ENCODE results near the gene FOXA1.

Gene FOXA1

DNA sequence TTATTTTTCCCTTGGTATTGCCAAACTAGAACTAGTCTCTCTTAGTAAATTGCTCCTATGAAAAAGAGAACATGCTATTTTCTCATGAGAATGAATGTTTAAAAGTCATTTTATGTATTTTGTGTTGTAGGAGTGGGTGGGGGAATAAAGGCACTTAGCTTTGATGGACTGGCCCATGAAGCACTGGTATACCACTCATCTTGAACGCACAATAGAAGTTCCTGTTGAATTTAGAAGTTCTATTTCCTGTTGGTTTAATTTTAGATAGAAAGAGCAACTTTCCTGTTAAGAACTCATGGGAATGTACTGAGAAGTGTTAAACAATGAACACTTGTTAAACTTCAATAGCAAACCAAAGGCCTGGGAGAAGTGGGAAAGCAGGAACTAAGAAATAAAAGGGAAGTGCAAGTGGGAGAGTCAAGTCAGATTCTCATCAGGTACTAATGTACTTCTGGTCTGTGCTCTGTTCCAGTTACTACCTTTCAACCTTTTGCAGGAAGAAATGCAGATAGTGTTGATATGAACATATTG lies 23.5 kb upstream of the FOXA1 start:
- no peak overlapping the region for H3K4me3 ChIP-seq (ENCODE audit: low read length)
- H3K27me3 ChIP-seq (ENCODE audit: control insufficient read depth, insufficient read depth, low read length) = peaks cover 33% of the 10 kb centered on the region
- no peaks in the 10 kb centered on the region for H3K4me1 ChIP-seq (ENCODE audit: control insufficient read depth, low read depth, low read length)
- no peak overlapping the region for H3K27ac ChIP-seq (ENCODE audit: low read length)
- peaks cover 13% of the 10 kb centered on the region for H3K9me3 ChIP-seq (ENCODE audit: control insufficient read depth, low read depth, low read length)
- H3K9ac ChIP-seq (ENCODE audit: low read length) = no peak overlapping the region
- no peaks in the 10 kb centered on the region for H3K36me3 ChIP-seq (ENCODE audit: control insufficient read depth, low read depth, low read length)

DNA sequence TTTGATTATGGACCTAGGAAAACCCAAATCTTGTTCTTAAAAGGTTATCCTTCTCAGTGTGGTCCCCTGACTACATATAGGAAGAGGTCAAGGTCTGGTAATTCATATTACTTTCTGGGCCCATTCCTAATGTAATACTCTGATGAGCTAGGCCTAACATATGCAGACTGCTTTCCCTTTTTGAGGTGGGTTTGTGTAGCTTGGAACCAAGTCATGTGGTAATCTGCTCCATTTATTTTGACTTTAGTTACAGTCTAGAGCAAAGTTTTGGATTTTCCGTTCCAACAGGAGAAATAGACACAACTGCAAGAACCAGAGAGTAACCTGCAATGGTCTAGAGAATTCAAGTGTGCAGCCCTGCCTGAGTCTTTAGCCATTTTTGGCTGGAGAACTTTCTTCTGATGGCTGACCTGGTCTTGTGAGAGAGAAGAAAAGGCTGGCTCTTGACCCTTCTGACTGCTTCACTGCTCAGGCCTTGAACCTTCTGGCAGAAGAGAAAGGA lies 22.9 kb upstream of the FOXA1 start:
- H3K27ac ChIP-seq (ENCODE audit: low read length) = no peak overlapping the region
- H3K4me1 ChIP-seq (ENCODE audit: control insufficient read depth, low read depth, low read length) = no peaks in the 10 kb centered on the region
- no peak overlapping the region for H3K4me3 ChIP-seq (ENCODE audit: low read length)
- no peaks in the 10 kb centered on the region for H3K36me3 ChIP-seq (ENCODE audit: control insufficient read depth, low read depth, low read length)
- peaks cover 27% of the 10 kb centered on the region for H3K27me3 ChIP-seq (ENCODE audit: control insufficient read depth, insufficient read depth, low read length)
- peaks cover 13% of the 10 kb centered on the region for H3K9me3 ChIP-seq (ENCODE audit: control insufficient read depth, low read depth, low read length)
- H3K9ac ChIP-seq (ENCODE audit: low read length) = no peak overlapping the region

DNA sequence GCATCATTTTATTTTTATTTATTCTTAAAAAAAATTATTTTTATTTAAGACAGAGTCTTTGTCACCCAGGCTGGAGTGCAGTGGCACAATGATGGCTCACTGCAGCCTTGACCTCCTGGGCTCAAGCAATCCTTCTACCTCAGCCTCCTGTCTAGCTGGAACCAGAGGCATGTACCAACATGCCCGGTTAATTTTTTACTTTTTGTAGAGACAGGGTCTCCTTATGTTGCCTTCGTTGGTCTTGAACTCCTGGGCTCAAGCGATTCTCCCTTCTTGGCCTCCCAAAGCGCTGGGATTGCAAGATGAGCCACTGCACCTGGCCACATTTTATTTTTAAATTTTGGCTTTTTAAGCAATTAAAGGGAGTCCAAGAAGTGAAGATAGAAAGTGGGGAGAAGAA lies 21.8 kb upstream of the FOXA1 start:
- Histone ChIP-seq H3K36me3 (ENCODE audit: control insufficient read depth, low read depth, low read length) (no peaks in the 10 kb centered on the region), H3K4me1 (ENCODE audit: control insufficient read depth, low read depth, low read length) (no peaks in the 10 kb centered on the region), H3K27me3 (ENCODE audit: control insufficient read depth, insufficient read depth, low read length) (peaks cover 16% of the 10 kb centered on the region), H3K4me3 (ENCODE audit: low read length) (no peak overlapping the region), H3K9ac (ENCODE audit: low read length) (no peak overlapping the region), H3K9me3 (ENCODE audit: control insufficient read depth, low read depth, low read length) (peaks cover 21% of the 10 kb centered on the region), H3K27ac (ENCODE audit: low read length) (no peak overlapping the region)

DNA sequence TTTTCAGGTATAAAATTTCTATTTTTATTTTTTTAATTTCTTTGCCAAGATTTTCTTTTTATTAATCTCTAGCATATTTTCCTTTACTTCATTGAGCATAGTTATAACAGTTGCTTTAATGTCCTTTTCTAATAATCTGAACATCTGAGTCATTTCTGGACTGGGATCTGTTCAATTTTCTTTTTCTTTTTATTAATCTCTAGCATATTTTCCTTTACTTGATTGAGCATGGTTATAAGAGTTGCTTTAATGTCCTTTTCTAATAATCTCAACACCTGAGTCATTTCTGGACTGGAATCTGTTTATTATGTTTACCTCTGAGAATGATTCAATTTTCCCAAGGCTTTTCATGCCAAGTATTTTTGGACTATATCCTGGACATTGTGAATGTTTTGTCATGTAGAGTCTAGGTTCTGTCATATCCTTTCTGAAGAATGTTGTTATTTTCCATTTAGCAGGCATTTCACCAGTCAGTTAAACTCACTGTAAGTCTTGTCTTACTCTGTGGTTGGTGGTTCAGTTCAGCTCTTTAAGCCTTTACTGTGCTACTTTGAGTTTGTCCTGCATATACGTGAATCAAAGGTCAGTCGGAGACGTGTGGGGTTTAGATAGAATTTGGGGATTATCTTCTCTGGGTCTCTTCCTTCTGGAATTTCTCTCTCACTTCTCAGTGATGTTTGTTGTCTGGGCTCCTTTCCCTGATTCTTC lies 20.7 kb upstream of the FOXA1 start:
- Histone ChIP-seq H3K36me3 (ENCODE audit: control insufficient read depth, low read depth, low read length) (no peaks in the 10 kb centered on the region), H3K27me3 (ENCODE audit: control insufficient read depth, insufficient read depth, low read length) (peaks cover 5% of the 10 kb centered on the region), H3K4me3 (ENCODE audit: low read length) (no peak overlapping the region), H3K9ac (ENCODE audit: low read length) (no peak overlapping the region), H3K9me3 (ENCODE audit: control insufficient read depth, low read depth, low read length) (peaks cover 21% of the 10 kb centered on the region), H3K4me1 (ENCODE audit: control insufficient read depth, low read depth, low read length) (no peaks in the 10 kb centered on the region), H3K27ac (ENCODE audit: low read length) (no peak overlapping the region)

DNA sequence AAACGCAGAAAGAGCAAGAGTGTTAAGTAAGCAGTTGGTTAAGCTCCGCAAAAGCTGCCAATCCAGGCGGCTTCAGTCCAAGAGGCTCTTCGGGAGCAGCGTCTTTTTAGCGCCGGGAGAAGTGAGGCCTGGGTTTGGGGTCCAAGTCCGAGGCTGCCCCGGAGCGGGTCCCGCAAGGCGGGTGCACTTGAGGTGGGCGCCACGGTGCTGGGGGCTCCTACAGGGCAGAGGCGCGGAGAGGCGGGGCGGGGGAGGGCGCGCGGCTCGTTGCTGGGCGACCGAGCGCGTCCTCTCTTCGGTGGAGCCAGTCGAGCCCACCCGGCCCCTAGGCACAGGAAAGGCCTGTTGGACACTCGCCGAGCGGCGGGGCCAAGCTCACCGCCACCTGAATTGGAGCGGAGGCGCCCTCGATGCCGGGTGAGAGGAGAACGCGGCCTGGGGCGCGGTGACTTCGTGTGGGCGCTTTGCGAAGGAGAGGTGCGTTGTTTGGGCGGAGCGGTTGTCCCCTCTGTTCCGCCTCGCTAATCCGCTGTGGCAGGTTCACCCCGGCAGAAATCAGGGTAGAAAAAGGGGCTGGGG lies 16.0 kb upstream of the FOXA1 start:
- H3K27ac ChIP-seq (ENCODE audit: low read length) = no peak overlapping the region
- no peaks in the 10 kb centered on the region for H3K27me3 ChIP-seq (ENCODE audit: control insufficient read depth, insufficient read depth, low read length)
- H3K4me1 ChIP-seq (ENCODE audit: control insufficient read depth, low read depth, low read length) = no peaks in the 10 kb centered on the region
- no peak overlapping the region for H3K4me3 ChIP-seq (ENCODE audit: low read length)
- no peaks in the 10 kb centered on the region for H3K36me3 ChIP-seq (ENCODE audit: control insufficient read depth, low read depth, low read length)
- H3K9me3 ChIP-seq (ENCODE audit: control insufficient read depth, low read depth, low read length) = peaks cover 17% of the 10 kb centered on the region
- H3K9ac ChIP-seq (ENCODE audit: low read length) = no peak overlapping the region

DNA sequence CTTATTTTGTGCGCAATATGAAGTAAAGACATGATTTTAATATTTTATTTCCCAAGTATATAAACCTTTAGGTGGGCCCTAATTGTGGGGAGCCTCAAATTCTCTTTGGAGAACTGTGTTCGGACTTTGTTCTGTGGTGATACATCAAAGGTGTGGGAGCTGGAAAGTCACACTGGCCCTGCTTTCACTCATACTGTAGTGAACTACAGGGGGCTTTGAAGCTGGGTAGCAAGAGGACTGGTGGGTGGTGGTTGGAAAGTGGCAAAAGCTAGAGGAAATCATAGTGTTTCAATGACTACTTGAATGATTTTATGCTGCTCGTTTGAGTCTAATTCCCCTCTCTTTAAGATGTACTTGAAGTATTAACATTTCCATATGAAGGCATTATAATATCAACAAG lies 13.6 kb upstream of the FOXA1 start:
- no peak overlapping the region for H3K4me3 ChIP-seq (ENCODE audit: low read length)
- H3K27ac ChIP-seq (ENCODE audit: low read length) = no peak overlapping the region
- H3K9ac ChIP-seq (ENCODE audit: low read length) = no peak overlapping the region
- H3K36me3 ChIP-seq (ENCODE audit: control insufficient read depth, low read depth, low read length) = no peaks in the 10 kb centered on the region
- peaks cover 8% of the 10 kb centered on the region for H3K9me3 ChIP-seq (ENCODE audit: control insufficient read depth, low read depth, low read length)
- H3K27me3 ChIP-seq (ENCODE audit: control insufficient read depth, insufficient read depth, low read length) = peaks cover 21% of the 10 kb centered on the region
- H3K4me1 ChIP-seq (ENCODE audit: control insufficient read depth, low read depth, low read length) = no peaks in the 10 kb centered on the region

DNA sequence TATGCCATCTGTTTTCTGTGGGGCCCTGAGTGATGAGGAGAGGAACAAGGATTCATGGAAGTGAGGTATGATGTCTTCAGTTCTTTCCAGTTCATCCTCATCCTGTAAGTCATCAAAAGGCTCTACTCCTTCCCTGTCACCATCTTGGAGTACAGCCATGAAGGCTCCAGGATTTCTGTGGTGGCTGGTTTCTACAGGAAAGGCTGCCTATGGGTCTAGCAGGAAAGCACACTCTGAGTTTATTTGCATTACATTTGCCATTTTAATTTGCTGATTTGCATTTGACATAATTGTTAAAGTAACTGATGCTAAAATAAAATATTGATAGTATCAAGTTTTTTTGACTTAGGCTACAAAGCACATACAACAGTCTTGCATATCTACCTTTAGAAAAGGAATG lies 11.6 kb upstream of the FOXA1 start:
- H3K9ac ChIP-seq (ENCODE audit: low read length) = no peak overlapping the region
- no peaks in the 10 kb centered on the region for H3K36me3 ChIP-seq (ENCODE audit: control insufficient read depth, low read depth, low read length)
- H3K4me3 ChIP-seq (ENCODE audit: low read length) = no peak overlapping the region
- H3K4me1 ChIP-seq (ENCODE audit: control insufficient read depth, low read depth, low read length) = no peaks in the 10 kb centered on the region
- no peaks in the 10 kb centered on the region for H3K9me3 ChIP-seq (ENCODE audit: control insufficient read depth, low read depth, low read length)
- no peak overlapping the region for H3K27ac ChIP-seq (ENCODE audit: low read length)
- peaks cover 40% of the 10 kb centered on the region for H3K27me3 ChIP-seq (ENCODE audit: control insufficient read depth, insufficient read depth, low read length)

DNA sequence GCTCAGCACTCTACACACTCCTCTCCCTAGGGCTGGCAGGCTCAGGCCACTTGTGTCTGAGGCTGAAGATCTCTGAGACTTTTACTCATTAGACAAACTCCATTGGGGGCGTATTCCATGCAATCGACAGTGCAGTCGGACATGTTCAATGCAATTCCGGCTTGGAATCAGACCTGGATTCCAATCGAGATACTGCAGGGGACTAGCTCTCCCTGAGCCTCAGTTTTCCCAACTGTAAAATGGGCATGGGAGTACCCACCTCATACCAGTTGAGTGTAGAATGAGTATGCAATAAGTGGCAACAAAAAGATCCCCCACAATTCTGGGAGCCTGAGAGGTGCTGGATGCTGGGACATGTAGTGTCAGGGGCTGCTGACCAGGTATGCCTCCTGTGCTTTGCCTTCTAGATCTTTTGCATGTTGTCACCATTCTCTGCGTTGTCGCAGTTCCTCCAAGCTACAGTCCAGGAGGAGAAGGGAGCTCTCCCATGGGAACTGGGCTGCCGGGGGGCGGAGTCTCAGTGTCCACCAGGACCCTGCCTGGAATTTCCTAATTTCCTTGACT lies 8.7 kb upstream of the FOXA1 start:
- no peak overlapping the region for H3K9ac ChIP-seq (ENCODE audit: low read length)
- no peak overlapping the region for H3K27ac ChIP-seq (ENCODE audit: low read length)
- H3K36me3 ChIP-seq (ENCODE audit: control insufficient read depth, low read depth, low read length) = no peaks in the 10 kb centered on the region
- H3K4me1 ChIP-seq (ENCODE audit: control insufficient read depth, low read depth, low read length) = peaks cover 14% of the 10 kb centered on the region
- no peak overlapping the region for H3K4me3 ChIP-seq (ENCODE audit: low read length)
- H3K27me3 ChIP-seq (ENCODE audit: control insufficient read depth, insufficient read depth, low read length) = peaks cover 69% of the 10 kb centered on the region
- no peaks in the 10 kb centered on the region for H3K9me3 ChIP-seq (ENCODE audit: control insufficient read depth, low read depth, low read length)

DNA sequence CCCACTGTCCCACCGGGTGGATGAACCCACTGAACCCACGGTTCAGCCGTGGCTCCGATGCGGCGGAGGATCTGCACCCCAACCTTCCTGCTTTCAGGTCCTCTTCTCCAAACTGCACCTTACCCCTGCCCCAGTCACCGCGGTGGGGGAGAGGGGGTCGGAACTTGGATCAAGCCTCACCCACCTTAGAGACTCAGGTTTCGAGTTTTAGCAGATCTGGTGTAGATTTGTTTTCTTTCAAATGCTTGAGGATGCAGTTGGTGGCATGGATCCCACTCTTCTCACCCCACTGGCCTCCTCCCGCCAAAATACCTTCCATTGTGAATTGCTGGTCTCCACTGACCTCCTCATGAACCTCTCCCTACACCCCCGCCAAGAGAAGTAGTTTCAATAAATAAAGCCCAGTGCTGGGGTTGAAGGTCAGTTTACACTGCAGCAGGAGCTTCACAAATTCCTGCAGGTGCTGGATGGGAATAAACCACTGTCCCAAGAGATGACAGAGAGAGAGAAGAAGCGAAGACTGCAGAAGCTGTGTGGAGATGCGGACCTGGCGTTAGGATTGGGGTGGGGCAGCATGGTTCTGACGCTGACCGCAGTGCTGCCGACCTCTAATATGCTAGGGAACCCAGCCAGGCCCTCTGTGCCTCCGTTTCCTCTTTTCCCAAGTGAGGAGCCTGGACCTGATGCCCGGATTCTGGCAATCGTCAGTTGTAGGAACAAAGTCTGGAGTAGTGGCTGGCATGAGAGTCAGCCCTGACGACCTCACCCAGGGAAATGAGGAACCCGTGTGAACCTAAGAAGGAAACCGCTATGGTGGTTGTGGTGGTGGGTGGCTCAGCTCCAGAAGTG lies 7.8 kb upstream of the FOXA1 start:
- H3K27me3 ChIP-seq (ENCODE audit: control insufficient read depth, insufficient read depth, low read length) = peaks cover 79% of the 10 kb centered on the region
- H3K9me3 ChIP-seq (ENCODE audit: control insufficient read depth, low read depth, low read length) = no peaks in the 10 kb centered on the region
- H3K9ac ChIP-seq (ENCODE audit: low read length) = no peak overlapping the region
- no peak overlapping the region for H3K4me3 ChIP-seq (ENCODE audit: low read length)
- no peak overlapping the region for H3K27ac ChIP-seq (ENCODE audit: low read length)
- peaks cover 15% of the 10 kb centered on the region for H3K4me1 ChIP-seq (ENCODE audit: control insufficient read depth, low read depth, low read length)
- H3K36me3 ChIP-seq (ENCODE audit: control insufficient read depth, low read depth, low read length) = no peaks in the 10 kb centered on the region

DNA sequence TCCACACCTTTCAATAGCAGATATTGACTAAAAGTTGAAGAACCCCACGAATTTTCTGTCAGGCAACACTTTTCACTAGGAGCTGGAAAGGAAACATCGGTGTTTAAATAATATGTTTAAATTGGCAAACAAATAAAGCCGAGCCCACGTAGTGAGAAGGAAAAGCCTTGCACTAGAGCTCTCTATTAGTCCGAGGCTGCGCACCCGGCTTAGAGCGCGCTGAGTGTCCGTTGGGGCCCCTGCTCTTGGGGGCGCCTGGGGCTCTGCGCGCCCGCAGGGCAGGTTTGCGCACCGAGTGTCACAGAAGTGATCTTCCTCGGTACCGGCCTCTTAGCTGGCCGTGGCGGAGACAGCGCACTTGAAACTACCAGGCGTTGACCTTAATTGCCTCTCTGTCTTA lies 6.8 kb upstream of the FOXA1 start:
- Histone ChIP-seq H3K4me3 (ENCODE audit: low read length) (no peak overlapping the region), H3K27ac (ENCODE audit: low read length) (no peak overlapping the region), H3K27me3 (ENCODE audit: control insufficient read depth, insufficient read depth, low read length) (peaks cover 88% of the 10 kb centered on the region), H3K36me3 (ENCODE audit: control insufficient read depth, low read depth, low read length) (no peaks in the 10 kb centered on the region), H3K9me3 (ENCODE audit: control insufficient read depth, low read depth, low read length) (no peaks in the 10 kb centered on the region), H3K9ac (ENCODE audit: low read length) (no peak overlapping the region), H3K4me1 (ENCODE audit: control insufficient read depth, low read depth, low read length) (peaks cover 15% of the 10 kb centered on the region)
